HS-27A (cell line): ENCODE results near the gene EXOSC5.

ENCODE experiments used
- DNase-seq: peaks from one replicate; pipeline ENCODE4 v3.0.0-alpha.2; 2012; ENCODE audit warnings: low read depth, missing footprints

EXOSC5 gene

GRCh38 chr19:41341669-41342490 lies 55.3 kb downstream of the EXOSC5 start:
- no peak for DNase-seq

DNA sequence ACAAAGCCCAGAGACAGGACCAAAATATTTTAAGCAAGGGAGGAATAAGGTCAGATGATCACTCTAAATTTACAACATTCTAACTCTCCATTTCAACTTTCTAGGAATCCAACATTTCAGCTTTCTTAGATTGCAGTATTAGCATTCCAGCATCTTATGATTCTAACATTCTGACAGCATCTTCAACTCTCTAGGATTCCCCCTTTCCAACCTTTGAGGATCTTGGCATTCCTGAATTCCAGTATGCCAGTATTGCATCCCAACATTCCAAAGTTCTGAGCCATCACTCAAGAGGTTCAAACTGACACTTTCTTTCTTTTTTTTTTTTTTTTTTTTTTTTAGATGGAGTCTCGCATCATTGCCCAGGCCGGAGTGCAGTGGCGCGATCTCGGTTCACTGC lies 57.2 kb downstream of the EXOSC5 start:
- no peak for DNase-seq
